SU-DHL-6 (cell line): ENCODE results near the gene CUX1.

Experiments used
- EZH2phosphoT487 ChIP-seq: fragments of 200-600 bp; sonication (generic), shearing (Covaris generic); conservative IDR thresholded peaks from 2 replicates; pipeline ENCODE4 v1.6.1; 2018; ENCODE audit warnings: mild to moderate bottlenecking, antibody characterized with exemption, low read length, moderate library complexity, mixed read lengths
- TF ChIP-seq, protein P1 (sequence below): fragments of 200-600 bp; sonication (generic); IDR thresholded peaks from one replicate; pipeline ENCODE4 v1.5.1; 2017; ENCODE audit warnings: antibody characterized with exemption, mild to moderate bottlenecking, low read length, moderate library complexity; ENCODE audit not compliant: insufficient read depth, poor library complexity, severe bottlenecking

DNA sequence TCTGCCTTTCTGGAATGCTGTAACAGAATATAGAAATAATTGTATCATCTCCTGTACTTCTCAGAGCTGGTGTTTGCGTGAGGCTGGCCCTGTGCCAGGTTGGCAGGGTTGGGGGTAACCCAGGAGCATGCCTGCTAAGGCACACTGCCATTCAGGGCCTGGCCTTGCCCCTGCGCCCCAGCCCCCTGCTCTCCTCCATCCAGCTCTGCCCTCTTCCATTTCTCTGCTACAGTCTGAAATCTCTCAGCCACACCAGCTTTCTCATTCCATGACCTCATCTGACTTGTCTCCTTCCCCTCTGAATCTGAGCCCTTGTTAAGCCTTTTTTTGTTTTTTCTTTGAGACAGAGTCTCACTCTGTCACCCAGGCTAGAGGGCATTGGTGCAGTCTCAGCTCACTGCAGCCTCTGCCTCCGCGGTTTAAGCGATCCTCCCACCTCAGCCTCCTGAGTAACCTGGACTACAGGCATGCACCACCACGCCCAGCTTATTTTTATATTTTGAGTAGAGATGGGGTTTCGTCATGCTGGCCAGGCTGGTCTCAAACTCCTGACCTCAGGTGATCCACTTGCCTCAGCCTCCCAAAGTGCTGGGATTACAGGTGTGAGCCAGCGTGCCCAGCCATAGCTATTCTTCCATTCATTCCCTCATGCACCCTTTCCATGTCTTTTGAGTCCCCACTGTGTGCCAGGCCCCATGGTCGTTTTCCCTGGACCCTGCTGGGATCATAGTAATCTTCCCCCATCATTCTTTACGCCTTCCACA lies 206.8 kb downstream of the CUX1 start:
- TF ChIP-seq, protein P1, sequence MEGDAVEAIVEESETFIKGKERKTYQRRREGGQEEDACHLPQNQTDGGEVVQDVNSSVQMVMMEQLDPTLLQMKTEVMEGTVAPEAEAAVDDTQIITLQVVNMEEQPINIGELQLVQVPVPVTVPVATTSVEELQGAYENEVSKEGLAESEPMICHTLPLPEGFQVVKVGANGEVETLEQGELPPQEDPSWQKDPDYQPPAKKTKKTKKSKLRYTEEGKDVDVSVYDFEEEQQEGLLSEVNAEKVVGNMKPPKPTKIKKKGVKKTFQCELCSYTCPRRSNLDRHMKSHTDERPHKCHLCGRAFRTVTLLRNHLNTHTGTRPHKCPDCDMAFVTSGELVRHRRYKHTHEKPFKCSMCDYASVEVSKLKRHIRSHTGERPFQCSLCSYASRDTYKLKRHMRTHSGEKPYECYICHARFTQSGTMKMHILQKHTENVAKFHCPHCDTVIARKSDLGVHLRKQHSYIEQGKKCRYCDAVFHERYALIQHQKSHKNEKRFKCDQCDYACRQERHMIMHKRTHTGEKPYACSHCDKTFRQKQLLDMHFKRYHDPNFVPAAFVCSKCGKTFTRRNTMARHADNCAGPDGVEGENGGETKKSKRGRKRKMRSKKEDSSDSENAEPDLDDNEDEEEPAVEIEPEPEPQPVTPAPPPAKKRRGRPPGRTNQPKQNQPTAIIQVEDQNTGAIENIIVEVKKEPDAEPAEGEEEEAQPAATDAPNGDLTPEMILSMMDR = no peak
- TF ChIP-seq EZH2phosphoT487 = no peak
